ENCODE results near the gene RC3H2.

DNA sequence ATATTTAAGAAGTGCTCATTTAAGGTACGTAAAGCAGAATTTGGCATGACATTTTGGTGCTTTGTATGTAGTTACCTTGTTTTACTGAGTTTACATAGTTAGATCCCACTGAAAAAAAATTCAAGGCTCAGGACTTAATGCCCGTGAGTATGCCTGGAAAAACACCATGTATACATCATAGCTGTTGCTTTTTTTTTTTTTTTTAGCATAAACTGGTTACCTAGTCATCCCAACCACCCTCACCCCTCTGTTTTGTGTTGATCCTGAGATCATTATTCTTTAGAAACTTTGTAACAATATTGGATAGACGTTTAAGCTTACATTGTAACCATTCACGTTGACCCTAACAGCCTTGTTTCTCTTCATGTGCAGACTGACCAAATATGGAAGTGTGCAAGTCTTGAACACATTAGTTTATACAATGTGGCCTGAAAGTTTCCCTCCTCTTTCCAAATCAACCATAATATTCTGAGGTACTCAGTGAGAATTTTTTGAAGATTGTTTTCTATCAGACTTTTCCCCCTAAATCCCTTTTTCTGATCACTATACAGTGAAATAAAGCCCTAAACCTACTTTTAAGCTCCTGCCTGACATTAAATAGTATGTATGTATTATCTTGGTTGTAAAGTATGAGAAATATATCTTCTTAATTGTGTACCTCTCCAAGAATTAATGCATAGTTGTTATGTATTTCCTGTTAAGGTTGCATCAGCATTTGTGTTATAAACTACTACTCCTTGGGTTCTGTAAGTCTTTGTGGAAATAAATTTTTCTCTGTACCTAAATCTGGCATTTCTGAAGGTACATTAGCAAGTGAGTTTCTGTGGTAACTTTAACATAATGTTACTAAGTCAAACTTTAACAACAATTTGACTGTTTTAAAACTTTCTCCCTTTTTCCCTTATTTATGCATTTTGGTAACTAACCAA, 40.1 kb upstream of the RC3H2 start:
- TF ChIP-seq ZNF146 (tag by site-specific recombination; IDR thresholded peaks at IDR 0.05) (no peak), ZNF664 (tag by site-specific recombination; IDR thresholded peaks at IDR 0.05) (no peak), ZNF221 (tag by site-specific recombination; IDR thresholded peaks at IDR 0.05; ENCODE audit: borderline replicate concordance) (no peak), ZNF707 (tag by site-specific recombination; IDR thresholded peaks at IDR 0.05) (no peak), BCL11B (tag by site-specific recombination; IDR thresholded peaks at IDR 0.05; ENCODE audit: low read depth) (no peak), ZNF660 (tag by site-specific recombination; IDR thresholded peaks at IDR 0.05) (no peak), ZNF785 (tag by site-specific recombination; IDR thresholded peaks at IDR 0.05) (no peak), ZNF24 (tag by site-specific recombination; IDR thresholded peaks at IDR 0.05) (no peak)
- TF ChIP-seq, protein P1, sequence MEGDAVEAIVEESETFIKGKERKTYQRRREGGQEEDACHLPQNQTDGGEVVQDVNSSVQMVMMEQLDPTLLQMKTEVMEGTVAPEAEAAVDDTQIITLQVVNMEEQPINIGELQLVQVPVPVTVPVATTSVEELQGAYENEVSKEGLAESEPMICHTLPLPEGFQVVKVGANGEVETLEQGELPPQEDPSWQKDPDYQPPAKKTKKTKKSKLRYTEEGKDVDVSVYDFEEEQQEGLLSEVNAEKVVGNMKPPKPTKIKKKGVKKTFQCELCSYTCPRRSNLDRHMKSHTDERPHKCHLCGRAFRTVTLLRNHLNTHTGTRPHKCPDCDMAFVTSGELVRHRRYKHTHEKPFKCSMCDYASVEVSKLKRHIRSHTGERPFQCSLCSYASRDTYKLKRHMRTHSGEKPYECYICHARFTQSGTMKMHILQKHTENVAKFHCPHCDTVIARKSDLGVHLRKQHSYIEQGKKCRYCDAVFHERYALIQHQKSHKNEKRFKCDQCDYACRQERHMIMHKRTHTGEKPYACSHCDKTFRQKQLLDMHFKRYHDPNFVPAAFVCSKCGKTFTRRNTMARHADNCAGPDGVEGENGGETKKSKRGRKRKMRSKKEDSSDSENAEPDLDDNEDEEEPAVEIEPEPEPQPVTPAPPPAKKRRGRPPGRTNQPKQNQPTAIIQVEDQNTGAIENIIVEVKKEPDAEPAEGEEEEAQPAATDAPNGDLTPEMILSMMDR (tag by site-specific recombination; IDR thresholded peaks at IDR 0.05): no peak
